ENCODE measurements around the gene COX7C.

Gene COX7C

GRCh38 chr5:86665984-86666760 lies 48.4 kb downstream of the COX7C start:
- DNase-seq: peak; percentile 17

GRCh38 chr5:86666981-86667380 lies 49.2 kb downstream of the COX7C start:
- DNase-seq: no peak
